GM19023 (cell line): ENCODE results near the gene CHST15.

ENCODE experiments used
- ATAC-seq: cut with Tn5 transposase; IDR thresholded peaks from one replicate; pipeline ENCODE4 v1.9.1; 2021; ENCODE audit warnings: mild to moderate bottlenecking, moderate library complexity; ENCODE audit not compliant: unreplicated experiment

CHST15 gene

GRCh38 chr10:124092860-124093773 lies at the start of gene CHST15:
TSS of gene CHST15 (minus strand) at chr10:124093598. CDS start at chr10:124046212, 47,386 bp downstream.
- ATAC-seq = peak; percentile 33

- no peak for ATAC-seq
Measured at GRCh38 chr10:124142960-124143359, 49.6 kb upstream of the CHST15 start.

GRCh38 chr10:124142006-124142739 lies 48.8 kb upstream of the CHST15 start:
- no peak for ATAC-seq

GRCh38 chr10:124138883-124139348 lies 45.5 kb upstream of the CHST15 start:
- ATAC-seq = no peak

GRCh38 chr10:124138195-124138882 lies 44.9 kb upstream of the CHST15 start:
- no peak for ATAC-seq

GRCh38 chr10:124134251-124134893 lies 41.0 kb upstream of the CHST15 start:
- ATAC-seq = no peak

GRCh38 chr10:124132876-124133275 lies 39.5 kb upstream of the CHST15 start:
- no peak for ATAC-seq

GRCh38 chr10:124132306-124132705 lies 38.9 kb upstream of the CHST15 start:
- ATAC-seq = no peak

GRCh38 chr10:124131172-124131571 lies 37.8 kb upstream of the CHST15 start:
- ATAC-seq = no peak

- ATAC-seq = no peak
Measured at GRCh38 chr10:124130198-124130900, 37.0 kb upstream of the CHST15 start.

GRCh38 chr10:124129471-124129870 lies 36.1 kb upstream of the CHST15 start:
- ATAC-seq = no peak

- no peak for ATAC-seq
Measured at GRCh38 chr10:124128811-124129145, 35.4 kb upstream of the CHST15 start.

GRCh38 chr10:124127965-124128810 lies 34.8 kb upstream of the CHST15 start:
- no peak for ATAC-seq

GRCh38 chr10:124127563-124127962 lies 34.2 kb upstream of the CHST15 start:
- ATAC-seq = no peak

- ATAC-seq = no peak
Measured at GRCh38 chr10:124126983-124127385, 33.6 kb upstream of the CHST15 start.

- no peak for ATAC-seq
Measured at GRCh38 chr10:124126145-124126982, 33.0 kb upstream of the CHST15 start.

GRCh38 chr10:124125305-124126116 lies 32.1 kb upstream of the CHST15 start:
- ATAC-seq = no peak

GRCh38 chr10:124124769-124125161 lies 31.4 kb upstream of the CHST15 start:
- ATAC-seq = no peak
